OCI-LY7 (cell line): Measurements from ENCODE around the gene EPHA1. TPM values are rescaled to one million over a fixed set of nuclear protein-coding genes. Genes with fewer than 3 reads are reported as not detected.
A peak's percentile ranks its signal among the peaks of the same experiment; 100 is the strongest.

Source experiments
- BruUV-seq: library from RNA; stranded (reverse); fragments of 400-500 nt; replicated peaks from 2 replicates; lab custom pipeline; 2021; lab: Mats Ljungman, UMichigan
- CTCF ChIA-PET: fragments of 300-600 bp; sonication (Branson Sonifier 250); formaldehyde crosslinking; loops from one replicate; lab custom pipeline; 2022; ENCODE audit warnings: antibody characterized with exemption; ENCODE audit not compliant: unreplicated experiment; lab: Charles Lee
- POLR2A ChIA-PET: fragments of 300-600 bp; sonication (Branson Sonifier 250); formaldehyde crosslinking; loops from one replicate; lab custom pipeline; 2022; ENCODE audit warnings: antibody characterized with exemption; lab: Charles Lee
- DNase-seq: peaks from one replicate; pipeline ENCODE4 v3.0.0-alpha.2; 2015; ENCODE audit warnings: low spot score
- H2AFZ ChIP-seq: fragments of 200-600 bp; sonication (generic), shearing (Covaris generic); 2 replicates; pipeline ENCODE4 v1.6.1; 2014; ENCODE audit warnings: mild to moderate bottlenecking, antibody characterized with exemption, low read length, moderate library complexity
- H3K27ac ChIP-seq: fragments of 200-600 bp; sonication (generic); 2 replicates; pipeline ENCODE4 v1.5.1; 2014; ENCODE audit warnings: mixed run types, low read depth, mild to moderate bottlenecking, moderate library complexity, low read length, inconsistent platforms; ENCODE audit not compliant: poor library complexity, severe bottlenecking
- H3K36me3 ChIP-seq: fragments of 200-600 bp; sonication (generic); 2 replicates; pipeline ENCODE4 v1.6.1; 2014; ENCODE audit warnings: mild to moderate bottlenecking, antibody characterized with exemption, low read length, moderate library complexity, mixed read lengths; ENCODE audit not compliant: insufficient read depth
- H3K4me1 ChIP-seq: fragments of 200-600 bp; sonication (generic); 2 replicates; pipeline ENCODE4 v1.5.1; 2014; ENCODE audit warnings: mild to moderate bottlenecking, low read length; ENCODE audit not compliant: insufficient read depth, poor library complexity, severe bottlenecking
- H3K4me2 ChIP-seq: fragments of 200-600 bp; sonication (generic); 2 replicates; pipeline ENCODE4 v1.6.1; 2014; ENCODE audit warnings: mild to moderate bottlenecking, low read length
- H3K4me3 ChIP-seq: fragments of 200-600 bp; sonication (generic); 2 replicates; pipeline ENCODE4 v1.5.1; 2014; ENCODE audit warnings: mild to moderate bottlenecking, low read depth, low read length; ENCODE audit not compliant: poor library complexity, severe bottlenecking
- H3K79me2 ChIP-seq: fragments of 200-600 bp; sonication (generic); 2 replicates; pipeline ENCODE4 v1.6.1; 2016; ENCODE audit warnings: low read depth, mild to moderate bottlenecking, low read length, moderate library complexity, mixed read lengths; ENCODE audit not compliant: insufficient read depth
- H3K9me2 ChIP-seq: fragments of 200-600 bp; sonication (generic); 2 replicates; pipeline ENCODE4 v1.6.1; 2016; ENCODE audit warnings: mild to moderate bottlenecking, low read length, mixed read lengths; ENCODE audit not compliant: insufficient read depth
- H3K9me3 ChIP-seq: fragments of 200-600 bp; sonication (generic); 2 replicates; pipeline ENCODE4 v1.6.1; 2014; ENCODE audit warnings: mild to moderate bottlenecking, mixed run types, low read length, mixed read lengths
- H4K20me1 ChIP-seq: fragments of 200-600 bp; sonication (generic); 2 replicates; pipeline ENCODE4 v1.6.1; 2014; ENCODE audit warnings: mild to moderate bottlenecking, antibody characterized with exemption, low read length, moderate library complexity, mixed read lengths; ENCODE audit not compliant: insufficient read depth
- EZH2phosphoT487 ChIP-seq: fragments of 200-600 bp; sonication (generic); IDR thresholded peaks from 2 replicates; pipeline ENCODE4 v1.6.1; 2018; ENCODE audit warnings: low read depth, borderline replicate concordance, mild to moderate bottlenecking, mixed run types, antibody characterized with exemption, low read length, moderate library complexity, mixed read lengths
- intact Hi-C: fragments of 100-400 bp; cut with micrococcal nuclease; formaldehyde crosslinking; loops from one replicate; pipeline ENCODE4 v1.10.0; 2022; ENCODE audit not compliant: unreplicated experiment
- total RNA-seq, 2 experiments: library from RNA; depleted of rRNA in 1 of 2; stranded (reverse); fragments of >200 nt in 1 of 2; shearing (Covaris generic) in 1 of 2; gene quantifications; 2 replicates each; pipeline ENCODE4 v1.2.3, GENCODE V29; 2014 to 2022
- TF ChIP-seq, protein P1 (sequence below): fragments of 200-600 bp; sonication (generic); conservative IDR thresholded peaks from 2 replicates; pipeline ENCODE4 v1.5.1; 2014; ENCODE audit warnings: mild to moderate bottlenecking, antibody characterized with exemption, low read length, moderate library complexity, mixed read lengths

EPHA1 gene
- total RNA-seq, 2 experiments from 2014 or later, result not detected

- no peak overlapping the region for H3K27ac ChIP-seq
These were observed 26.4 kb downstream of the EPHA1 start for GRCh38 chr7:143382126-143382790.

GRCh38 chr7:143381427-143382125 lies 27.1 kb downstream of the EPHA1 start:
- no peaks in the 10 kb centered on the region for H3K4me1 ChIP-seq
- peak overlapping the region; percentile 90; the same call in 1 of the 2 replicates for H2AFZ ChIP-seq
- H3K9me3 ChIP-seq, result no peaks in the 10 kb centered on the region
- CTCF ChIA-PET, result interaction anchor here (0.6 kb wide), 1 partner anchor 10 kb away, joined by 3 read pairs; no protein-coding TSS in a partner anchor
- H3K27ac ChIP-seq, result no peak overlapping the region
- no peaks in the 10 kb centered on the region for H3K36me3 ChIP-seq
- TF ChIP-seq EZH2phosphoT487, result no peak
- TF ChIP-seq, protein P1, sequence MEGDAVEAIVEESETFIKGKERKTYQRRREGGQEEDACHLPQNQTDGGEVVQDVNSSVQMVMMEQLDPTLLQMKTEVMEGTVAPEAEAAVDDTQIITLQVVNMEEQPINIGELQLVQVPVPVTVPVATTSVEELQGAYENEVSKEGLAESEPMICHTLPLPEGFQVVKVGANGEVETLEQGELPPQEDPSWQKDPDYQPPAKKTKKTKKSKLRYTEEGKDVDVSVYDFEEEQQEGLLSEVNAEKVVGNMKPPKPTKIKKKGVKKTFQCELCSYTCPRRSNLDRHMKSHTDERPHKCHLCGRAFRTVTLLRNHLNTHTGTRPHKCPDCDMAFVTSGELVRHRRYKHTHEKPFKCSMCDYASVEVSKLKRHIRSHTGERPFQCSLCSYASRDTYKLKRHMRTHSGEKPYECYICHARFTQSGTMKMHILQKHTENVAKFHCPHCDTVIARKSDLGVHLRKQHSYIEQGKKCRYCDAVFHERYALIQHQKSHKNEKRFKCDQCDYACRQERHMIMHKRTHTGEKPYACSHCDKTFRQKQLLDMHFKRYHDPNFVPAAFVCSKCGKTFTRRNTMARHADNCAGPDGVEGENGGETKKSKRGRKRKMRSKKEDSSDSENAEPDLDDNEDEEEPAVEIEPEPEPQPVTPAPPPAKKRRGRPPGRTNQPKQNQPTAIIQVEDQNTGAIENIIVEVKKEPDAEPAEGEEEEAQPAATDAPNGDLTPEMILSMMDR, result no peak
- H3K4me3 ChIP-seq, result peak overlapping the region; percentile 76
- no peaks in the 10 kb centered on the region for H3K79me2 ChIP-seq
- no TSS peak for BruUV-seq
- no peaks in the 10 kb centered on the region for H3K9me2 ChIP-seq
- H3K4me2 ChIP-seq, result peak overlapping the region; percentile 98
- no peaks in the 10 kb centered on the region for H4K20me1 ChIP-seq
- POLR2A ChIA-PET, result no interaction called here
- intact Hi-C loops, result no loop called here
- DNase-seq, result no peak

More at GRCh38 chr7:143382126-143382790, 26.4 kb downstream of the EPHA1 start:
- BruUV-seq, result no TSS peak
- Histone ChIP-seq H3K9me2 (no peaks in the 10 kb centered on the region), H3K9me3 (no peaks in the 10 kb centered on the region), H3K4me1 (no peaks in the 10 kb centered on the region), H3K36me3 (no peaks in the 10 kb centered on the region), H3K4me3 (no peak overlapping the region), H3K79me2 (no peaks in the 10 kb centered on the region), H4K20me1 (no peaks in the 10 kb centered on the region), H3K4me2 (no peak overlapping the region), H2AFZ (no peak overlapping the region)
- TF ChIP-seq EZH2phosphoT487, result no peak
- TF ChIP-seq, protein P1, result no peak
- DNase-seq, result no peak
- CTCF ChIA-PET, result interaction anchor here (0.6 kb wide), 1 partner anchor 11 kb away, joined by 3 read pairs; no protein-coding TSS in a partner anchor
- intact Hi-C loops, result no loop called here
- POLR2A ChIA-PET, result interaction anchor here (0.5 kb wide), 1 partner anchor 568 kb away, joined by 3 read pairs; no protein-coding TSS in a partner anchor
